Activated T-cell treated with anti-CD3 and anti-CD28 coated beads, Interleukin-2, amount 50 U/mL, for 4 hours (primary cell): ENCODE data around the gene CPLX1. TPM values are rescaled to one million over a fixed set of nuclear protein-coding genes. Genes with fewer than 3 reads are reported as not detected.
"Not testable (repeated sequence)": the region's sequence is repeated elsewhere in the genome, so short reads cannot be mapped to it uniquely, and the experiment has no call there.

ENCODE experiments used
- ATAC-seq, 2 donors: fragments of 200-7000 bp; cut with Tn5 transposase; one replicate each; pipeline ENCODE4 v1.10.0; 2021
- DNase-seq: peaks from one replicate; pipeline ENCODE4 v3.0.0-alpha.2; 2020
- H3K27me3 Mint-ChIP-seq: one replicate; pipeline ENCODE4 v1.8.0; 2021; ENCODE audit warnings: low read depth, mixed read lengths
- H3K36me3 Mint-ChIP-seq: one replicate; pipeline ENCODE4 v1.8.0; 2022; ENCODE audit warnings: mixed read lengths; ENCODE audit not compliant: insufficient read depth
- H3K4me1 Mint-ChIP-seq: one replicate; pipeline ENCODE4 v1.8.0; 2021; ENCODE audit warnings: low read depth, mixed read lengths
- H3K4me3 Mint-ChIP-seq: one replicate; pipeline ENCODE4 v1.8.0; 2021; ENCODE audit warnings: mild to moderate bottlenecking, moderate library complexity, mixed read lengths
- H3K9me3 Mint-ChIP-seq: one replicate; pipeline ENCODE4 v1.8.0; 2021; ENCODE audit warnings: mixed read lengths
- total RNA-seq, 3 donors: library from RNA; stranded (reverse); gene quantifications; one replicate each; pipeline ENCODE4 v1.2.1, GENCODE V29; 2021

CPLX1 gene
- total RNA-seq, 3 donors from 2014 or later: 0.50 to 1.0 (median 0.58) TPM

GRCh38 chr4:779555-779954, 46.4 kb downstream of the CPLX1 start:
- Mint-ChIP-seq H3K4me3 (peak overlapping the region; percentile 88), H3K27me3 (peaks cover 6% of the 10 kb centered on the region), H3K9me3 (no peaks in the 10 kb centered on the region), H3K4me1 (peaks cover 57% of the 10 kb centered on the region), H3K36me3 (peaks cover 27% of the 10 kb centered on the region)
- DNase-seq: no peak
- ATAC-seq: no peak

- H3K36me3 Mint-ChIP-seq: peaks cover 33% of the 10 kb centered on the region
- H3K27me3 Mint-ChIP-seq: no peaks in the 10 kb centered on the region
- no peaks in the 10 kb centered on the region for H3K9me3 Mint-ChIP-seq
- H3K4me1 Mint-ChIP-seq: peaks cover 70% of the 10 kb centered on the region
- ATAC-seq (no peak), DNase-seq (no peak)
- H3K4me3 Mint-ChIP-seq: no peak overlapping the region
Measured at GRCh38 chr4:777520-778262, 48.2 kb downstream of the CPLX1 start.

- Mint-ChIP-seq H3K36me3 (peaks cover 33% of the 10 kb centered on the region), H3K4me3 (no peak overlapping the region), H3K4me1 (peaks cover 64% of the 10 kb centered on the region), H3K27me3 (no peaks in the 10 kb centered on the region), H3K9me3 (no peaks in the 10 kb centered on the region)
- ATAC-seq: no peak
- DNase-seq: no peak
Measured at GRCh38 chr4:776743-777441, 49.0 kb downstream of the CPLX1 start.

- Mint-ChIP-seq H3K4me1 (peaks cover 66% of the 10 kb centered on the region), H3K36me3 (peaks cover 35% of the 10 kb centered on the region)
- DNase-seq, H3K27me3 Mint-ChIP-seq, H3K4me3 Mint-ChIP-seq, H3K9me3 Mint-ChIP-seq, ATAC-seq: not testable (repeated sequence)
Measured at GRCh38 chr4:775485-775884, 50.4 kb downstream of the CPLX1 start.

- DNase-seq, H3K27me3 Mint-ChIP-seq, H3K9me3 Mint-ChIP-seq, H3K4me3 Mint-ChIP-seq: not testable (repeated sequence)
- Mint-ChIP-seq H3K36me3 (peaks cover 36% of the 10 kb centered on the region), H3K4me1 (peaks cover 62% of the 10 kb centered on the region)
- ATAC-seq: peak in 1 of 2 donors; percentile 29
Measured at GRCh38 chr4:774419-775092, 51.4 kb downstream of the CPLX1 start.

- H3K36me3 Mint-ChIP-seq: peaks cover 39% of the 10 kb centered on the region
- no peak overlapping the region for H3K4me3 Mint-ChIP-seq
- DNase-seq (no peak), ATAC-seq (no peak)
- peaks cover 54% of the 10 kb centered on the region for H3K4me1 Mint-ChIP-seq
- H3K9me3 Mint-ChIP-seq: no peaks in the 10 kb centered on the region
- H3K27me3 Mint-ChIP-seq: no peaks in the 10 kb centered on the region
Measured at GRCh38 chr4:773214-773613, 52.7 kb downstream of the CPLX1 start.

- peaks cover 50% of the 10 kb centered on the region for H3K4me1 Mint-ChIP-seq
- no peaks in the 10 kb centered on the region for H3K27me3 Mint-ChIP-seq
- ATAC-seq (no peak), DNase-seq (no peak)
- H3K36me3 Mint-ChIP-seq: peaks cover 39% of the 10 kb centered on the region
- H3K9me3 Mint-ChIP-seq: no peaks in the 10 kb centered on the region
- H3K4me3 Mint-ChIP-seq: no peak overlapping the region
Measured at GRCh38 chr4:772776-773175, 53.2 kb downstream of the CPLX1 start.

- DNase-seq: no peak
- no peak for ATAC-seq
- H3K36me3 Mint-ChIP-seq: peaks cover 39% of the 10 kb centered on the region
- H3K27me3 Mint-ChIP-seq: no peaks in the 10 kb centered on the region
- no peaks in the 10 kb centered on the region for H3K9me3 Mint-ChIP-seq
- H3K4me3 Mint-ChIP-seq: no peak overlapping the region
- peaks cover 45% of the 10 kb centered on the region for H3K4me1 Mint-ChIP-seq
Measured at GRCh38 chr4:772118-772517, 53.8 kb downstream of the CPLX1 start.

- DNase-seq (no peak), ATAC-seq (no peak)
- no peak overlapping the region for H3K4me3 Mint-ChIP-seq
- peaks cover 40% of the 10 kb centered on the region for H3K36me3 Mint-ChIP-seq
- H3K27me3 Mint-ChIP-seq: no peaks in the 10 kb centered on the region
- no peaks in the 10 kb centered on the region for H3K9me3 Mint-ChIP-seq
- peaks cover 40% of the 10 kb centered on the region for H3K4me1 Mint-ChIP-seq
Measured at GRCh38 chr4:771464-771863, 54.5 kb downstream of the CPLX1 start.

GRCh38 chr4:770022-770421, 55.9 kb downstream of the CPLX1 start:
- Mint-ChIP-seq H3K27me3 (no peaks in the 10 kb centered on the region), H3K9me3 (no peaks in the 10 kb centered on the region), H3K36me3 (peaks cover 40% of the 10 kb centered on the region), H3K4me3 (no peak overlapping the region), H3K4me1 (peaks cover 31% of the 10 kb centered on the region)
- ATAC-seq (no peak), DNase-seq (no peak)

- Mint-ChIP-seq H3K4me1 (peaks cover 29% of the 10 kb centered on the region), H3K36me3 (peaks cover 34% of the 10 kb centered on the region), H3K4me3 (no peak overlapping the region), H3K9me3 (no peaks in the 10 kb centered on the region), H3K27me3 (no peaks in the 10 kb centered on the region)
- ATAC-seq (no peak), DNase-seq (no peak)
Measured at GRCh38 chr4:769511-769910, 56.4 kb downstream of the CPLX1 start.

- Mint-ChIP-seq H3K4me3 (no peak overlapping the region), H3K27me3 (no peaks in the 10 kb centered on the region), H3K9me3 (no peaks in the 10 kb centered on the region), H3K36me3 (peaks cover 29% of the 10 kb centered on the region), H3K4me1 (peaks cover 23% of the 10 kb centered on the region)
- no peak for ATAC-seq
- DNase-seq: no peak
Measured at GRCh38 chr4:768995-769394, 56.9 kb downstream of the CPLX1 start.

- DNase-seq (no peak), ATAC-seq (no peak)
- H3K4me3 Mint-ChIP-seq: no peak overlapping the region
- H3K27me3 Mint-ChIP-seq: no peaks in the 10 kb centered on the region
- H3K36me3 Mint-ChIP-seq: peaks cover 32% of the 10 kb centered on the region
- H3K4me1 Mint-ChIP-seq: peaks cover 25% of the 10 kb centered on the region
- no peaks in the 10 kb centered on the region for H3K9me3 Mint-ChIP-seq
Measured at GRCh38 chr4:768076-768475, 57.9 kb downstream of the CPLX1 start.

GRCh38 chr4:766559-767283, 59.2 kb downstream of the CPLX1 start:
- H3K36me3 Mint-ChIP-seq: peaks cover 39% of the 10 kb centered on the region
- no peak overlapping the region for H3K4me3 Mint-ChIP-seq

More at GRCh38 chr4:766559-767283, 59.2 kb downstream of the CPLX1 start:
- Mint-ChIP-seq H3K4me1 (peaks cover 27% of the 10 kb centered on the region), H3K9me3 (no peaks in the 10 kb centered on the region), H3K27me3 (no peaks in the 10 kb centered on the region)
- no peak for DNase-seq
- no peak for ATAC-seq
